GM19193 (cell line): ENCODE measurements around the gene PES1.

Source experiments
- POLR2A ChIP-seq: IDR thresholded peaks from 4 replicates; pipeline ENCODE4 v1.6.1; 2011; ENCODE audit not compliant: insufficient read depth, insufficient read length; ENCODE audit errors: extremely low read depth

Gene PES1

GRCh38 chr22:30566125-30566524, 25.6 kb downstream of the PES1 start:
- no peak for TF ChIP-seq POLR2A

- TF ChIP-seq POLR2A: no peak
Measured at GRCh38 chr22:30565341-30565740, 26.4 kb downstream of the PES1 start.

- no peak for TF ChIP-seq POLR2A
Measured at GRCh38 chr22:30564761-30565119, 27.0 kb downstream of the PES1 start.

GRCh38 chr22:30564045-30564760, 27.5 kb downstream of the PES1 start:
- TF ChIP-seq POLR2A: no peak

- no peak for TF ChIP-seq POLR2A
Measured at GRCh38 chr22:30562366-30562765, 29.3 kb downstream of the PES1 start.

GRCh38 chr22:30561402-30562189, 30.1 kb downstream of the PES1 start:
- no peak for TF ChIP-seq POLR2A

GRCh38 chr22:30559889-30560288, 31.8 kb downstream of the PES1 start:
- TF ChIP-seq POLR2A: no peak

- no peak for TF ChIP-seq POLR2A
Measured at GRCh38 chr22:30557243-30557642, 34.5 kb downstream of the PES1 start.

GRCh38 chr22:30556388-30556787, 35.3 kb downstream of the PES1 start:
- no peak for TF ChIP-seq POLR2A

- TF ChIP-seq POLR2A: no peak
Measured at GRCh38 chr22:30555282-30556210, 36.2 kb downstream of the PES1 start.

GRCh38 chr22:30553971-30554370, 37.7 kb downstream of the PES1 start:
- TF ChIP-seq POLR2A: no peak

- no peak for TF ChIP-seq POLR2A
Measured at GRCh38 chr22:30552719-30553118, 39.0 kb downstream of the PES1 start.

- no peak for TF ChIP-seq POLR2A
Measured at GRCh38 chr22:30547188-30547587, 44.5 kb downstream of the PES1 start.

GRCh38 chr22:30546616-30547015, 45.1 kb downstream of the PES1 start, which contains the start of gene SEC14L6:
Gene SEC14L6, minus strand, starts transcription at chr22:30546741. Its CDS starts 59 bp downstream, at chr22:30546682.
- no peak for TF ChIP-seq POLR2A

- TF ChIP-seq POLR2A: no peak
Measured at GRCh38 chr22:30542811-30543188, 48.9 kb downstream of the PES1 start.
